HG02763 (cell line): ENCODE data around the gene ENHO.
A peak's percentile ranks its signal among the peaks of the same experiment; 100 is the strongest.
"Not testable (repeated sequence)": the region's sequence is repeated elsewhere in the genome, so short reads cannot be mapped to it uniquely, and the experiment has no call there.

Experiments
- ATAC-seq: cut with Tn5 transposase; IDR thresholded peaks from one replicate; pipeline ENCODE4 v1.9.1; 2021; ENCODE audit warnings: mild to moderate bottlenecking, moderate library complexity; ENCODE audit not compliant: unreplicated experiment

ENHO gene

GRCh38 chr9:34532041-34532440 lies 9.3 kb upstream of the ENHO start:
- not testable (repeated sequence) for ATAC-seq

GRCh38 chr9:34526026-34526425 lies 3.2 kb upstream of the ENHO start:
- ATAC-seq = no peak

- no peak for ATAC-seq
Measured at GRCh38 chr9:34524349-34524748, 1.6 kb upstream of the ENHO start.

GRCh38 chr9:34522091-34522887 lies 501 bp downstream of the ENHO start:
- ATAC-seq = peak; percentile 8

GRCh38 chr9:34521406-34522045 lies 1.3 kb downstream of the ENHO start:
- ATAC-seq = no peak

- no peak for ATAC-seq
Measured at GRCh38 chr9:34520505-34521385, 2.0 kb downstream of the ENHO start.

GRCh38 chr9:34520096-34520495 lies 2.7 kb downstream of the ENHO start:
- ATAC-seq = no peak

GRCh38 chr9:34519321-34520020 lies 3.3 kb downstream of the ENHO start:
- ATAC-seq = no peak

GRCh38 chr9:34518896-34519295 lies 3.9 kb downstream of the ENHO start:
- ATAC-seq = no peak

- no peak for ATAC-seq
Measured at GRCh38 chr9:34518110-34518616, 4.6 kb downstream of the ENHO start.

GRCh38 chr9:34517185-34517584 lies 5.6 kb downstream of the ENHO start:
- ATAC-seq = no peak

- ATAC-seq = no peak
Measured at GRCh38 chr9:34515959-34516358, 6.8 kb downstream of the ENHO start.

- no peak for ATAC-seq
Measured at GRCh38 chr9:34514816-34515215, 8.0 kb downstream of the ENHO start.

GRCh38 chr9:34514401-34514800 lies 8.4 kb downstream of the ENHO start:
- ATAC-seq = no peak

- ATAC-seq = no peak
Measured at GRCh38 chr9:34513567-34514214, 9.1 kb downstream of the ENHO start.

- no peak for ATAC-seq
Measured at GRCh38 chr9:34512131-34513078, 10.4 kb downstream of the ENHO start.

- ATAC-seq = no peak
Measured at GRCh38 chr9:34510497-34511468, 12.0 kb downstream of the ENHO start.

- no peak for ATAC-seq
Measured at GRCh38 chr9:34508951-34509350, 13.8 kb downstream of the ENHO start.
